GM21528 (cell line): ENCODE data around the gene KAT6B.
"Not testable (repeated sequence)": the region's sequence is repeated elsewhere in the genome, so short reads cannot be mapped to it uniquely, and the experiment has no call there.

Experiments used
- ATAC-seq: cut with Tn5 transposase; IDR thresholded peaks from one replicate; pipeline ENCODE4 v1.9.1; 2021; ENCODE audit warnings: mild to moderate bottlenecking, moderate library complexity; ENCODE audit not compliant: unreplicated experiment, low FRiP score

KAT6B gene

GRCh38 chr10:75055896-75056406 is 229.6 kb downstream of the KAT6B start:
- not testable (repeated sequence) for ATAC-seq

- ATAC-seq: no peak
Observed at GRCh38 chr10:75057680-75058079, 231.3 kb downstream of the KAT6B start.

DNA sequence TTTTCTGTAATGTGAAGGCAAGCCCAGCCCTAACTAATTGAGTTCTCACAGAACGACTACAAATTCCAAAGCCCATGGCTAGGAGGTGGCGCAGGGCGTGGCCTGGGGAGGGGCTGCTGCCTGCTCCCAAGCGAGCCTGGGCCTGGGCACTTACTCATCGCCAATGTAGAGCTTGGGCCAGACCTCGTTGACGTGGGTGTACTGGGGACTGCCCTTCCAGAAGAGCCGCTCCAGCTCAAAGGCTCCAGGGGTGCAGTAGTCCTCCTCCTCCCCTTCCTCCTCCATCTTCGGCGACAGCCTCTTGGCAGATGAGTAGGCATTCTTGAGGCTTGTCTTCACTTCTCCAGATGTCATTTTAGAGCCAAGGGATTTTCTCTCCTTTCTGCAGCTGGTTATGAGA is 231.8 kb downstream of the KAT6B start:
- ATAC-seq: no peak

- ATAC-seq: no peak
Observed at GRCh38 chr10:75061709-75062505, 235.5 kb downstream of the KAT6B start.

GRCh38 chr10:75062506-75063299 is 236.3 kb downstream of the KAT6B start:
- ATAC-seq: no peak

DNA sequence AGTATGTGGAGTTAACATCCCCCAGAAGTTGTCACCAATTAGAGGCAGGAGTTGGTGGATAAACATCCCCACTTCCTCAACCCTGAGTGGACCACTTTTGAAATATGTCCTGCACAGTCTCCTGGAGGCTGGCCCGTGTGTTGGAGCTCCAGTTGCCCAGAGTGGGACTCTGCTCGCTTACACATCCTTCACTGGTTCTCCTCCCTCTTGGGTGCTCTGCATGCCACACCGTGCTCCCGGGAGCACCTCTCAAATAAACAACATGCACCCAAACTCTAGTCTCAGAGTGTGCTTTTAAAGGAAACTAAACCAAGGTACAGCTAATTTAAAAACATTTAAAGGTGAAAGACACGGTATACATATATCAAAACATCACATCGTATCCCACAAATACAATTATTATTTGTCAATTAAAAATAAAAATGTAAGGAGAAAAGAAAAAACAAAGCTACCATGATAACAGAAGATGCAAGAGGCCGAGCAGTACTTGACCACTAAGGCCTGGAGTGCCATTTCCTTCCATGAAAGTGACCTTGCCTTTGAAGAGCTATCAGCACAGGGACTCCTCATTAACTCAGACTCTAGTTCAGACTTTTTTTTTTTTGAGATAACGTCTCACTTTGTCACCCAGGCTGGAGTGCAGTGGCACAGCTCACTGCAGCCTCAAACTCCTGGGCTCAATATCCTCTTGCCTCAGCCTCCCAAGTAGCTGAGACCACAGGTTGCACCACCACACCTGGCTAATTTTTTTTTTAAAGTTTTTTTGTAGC is 237.2 kb downstream of the KAT6B start:
- no peak for ATAC-seq

DNA sequence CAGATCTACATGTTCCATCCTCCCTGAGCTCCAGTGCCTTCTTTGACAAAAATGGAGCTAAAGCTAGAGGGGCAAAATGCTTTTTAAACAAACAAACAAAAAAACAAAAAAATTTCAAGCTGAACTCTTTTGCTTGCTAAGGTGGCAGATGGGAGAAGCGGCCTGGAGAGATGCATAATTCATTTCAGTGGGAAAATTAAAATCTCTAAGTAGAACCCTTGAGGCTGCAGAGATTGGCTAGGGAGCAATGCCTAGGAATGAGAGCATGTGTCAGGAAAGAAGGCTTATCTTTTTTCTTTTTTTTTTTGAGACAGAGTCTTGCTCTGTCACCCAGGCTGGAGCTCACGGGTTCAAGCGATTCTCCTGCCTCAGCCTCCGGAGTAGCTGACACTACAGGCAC is 238.7 kb downstream of the KAT6B start:
- ATAC-seq: no peak

- no peak for ATAC-seq
Observed at GRCh38 chr10:75066271-75066670, 239.9 kb downstream of the KAT6B start.

- ATAC-seq: no peak
Observed at GRCh38 chr10:75067272-75067671, 240.9 kb downstream of the KAT6B start.

- no peak for ATAC-seq
Observed at GRCh38 chr10:75068523-75068922, 242.1 kb downstream of the KAT6B start.

DNA sequence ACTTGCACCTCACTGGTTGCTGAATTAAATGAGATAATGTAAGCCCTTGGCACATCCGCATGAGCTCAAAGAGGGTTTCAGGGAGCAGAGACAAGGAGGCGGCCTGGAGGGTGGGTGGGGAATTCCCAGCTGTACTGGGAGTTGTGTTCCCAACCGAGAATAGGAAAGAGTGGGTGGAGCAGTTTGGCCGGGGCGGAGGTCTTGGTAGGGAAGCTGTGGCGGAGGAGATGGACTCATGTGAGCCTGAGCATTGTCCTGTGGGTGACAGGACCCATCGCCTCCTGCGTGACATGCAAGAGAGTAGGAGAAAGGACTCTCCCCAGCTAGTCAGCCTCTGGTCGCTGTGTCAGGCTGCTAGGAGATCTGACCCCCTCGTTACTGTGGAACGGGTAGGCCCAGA is 244.1 kb downstream of the KAT6B start:
- no peak for ATAC-seq

GRCh38 chr10:75070961-75071428 is 244.6 kb downstream of the KAT6B start:
- no peak for ATAC-seq

- ATAC-seq: no peak
Observed at GRCh38 chr10:75071756-75072155, 245.4 kb downstream of the KAT6B start.

DNA sequence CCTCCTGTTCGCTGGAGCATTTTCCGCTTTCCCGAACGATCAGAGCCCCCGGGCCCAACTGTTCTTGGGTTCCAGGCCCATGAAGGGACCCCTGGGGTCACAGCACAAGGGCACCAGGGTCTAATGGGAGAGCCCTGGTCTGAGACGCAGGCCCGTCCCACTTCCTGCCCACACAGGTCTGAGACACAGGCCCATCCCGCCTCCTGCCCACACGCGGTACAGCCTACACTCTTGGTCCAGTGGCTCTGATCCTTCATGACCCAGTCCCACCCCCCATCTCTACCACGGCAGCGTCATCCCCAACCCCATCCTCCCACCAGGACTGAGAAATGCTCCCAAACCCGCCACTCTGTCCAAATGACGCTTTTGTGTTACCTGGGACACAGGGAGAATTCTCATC is 246.3 kb downstream of the KAT6B start:
- ATAC-seq: no peak

GRCh38 chr10:75073442-75073841 is 247.0 kb downstream of the KAT6B start:
- no peak for ATAC-seq

- ATAC-seq: no peak
Observed at GRCh38 chr10:75074711-75075445, 248.5 kb downstream of the KAT6B start.

DNA sequence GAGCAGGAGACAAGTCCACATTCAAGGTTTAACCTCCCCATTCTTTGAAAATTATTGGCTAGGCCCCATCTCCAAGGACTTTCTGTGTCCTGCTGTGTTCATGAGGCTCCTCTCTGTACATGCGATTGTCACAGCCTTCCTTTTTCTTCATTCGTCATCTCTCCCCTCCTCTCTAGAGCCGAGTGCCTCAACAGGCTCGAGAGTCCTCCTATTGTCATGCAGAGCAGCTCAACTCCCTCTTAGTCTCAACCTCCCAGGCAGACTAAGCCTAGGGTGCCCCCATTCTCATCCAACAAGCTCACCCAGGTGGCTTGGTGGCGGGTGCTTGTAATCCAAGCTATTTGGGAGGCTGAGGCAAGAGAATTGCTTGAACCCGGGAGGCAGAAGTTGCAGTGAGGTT is 249.9 kb downstream of the KAT6B start:
- ATAC-seq: no peak

GRCh38 chr10:75079436-75080083 is 253.2 kb downstream of the KAT6B start:
- no peak for ATAC-seq

DNA sequence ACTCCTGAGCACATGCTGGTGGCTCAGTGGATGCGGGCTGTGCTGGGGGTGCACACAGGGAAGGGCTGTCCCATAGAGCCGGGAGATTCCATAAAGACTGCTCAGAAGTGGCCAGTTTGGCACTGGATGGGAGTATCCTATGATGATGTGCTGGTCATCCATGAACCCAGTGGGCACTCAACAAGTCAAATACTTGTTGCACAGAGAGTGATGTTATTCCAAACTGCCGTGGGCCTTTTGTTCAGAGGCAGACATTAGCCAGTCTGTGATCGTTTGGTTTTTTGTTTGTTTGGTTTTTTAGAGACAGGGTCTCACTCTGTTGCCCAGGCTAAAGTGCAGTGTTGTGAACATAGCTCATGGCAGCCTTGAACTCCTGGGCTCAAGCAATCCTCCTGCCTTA is 254.2 kb downstream of the KAT6B start:
- ATAC-seq: no peak

DNA sequence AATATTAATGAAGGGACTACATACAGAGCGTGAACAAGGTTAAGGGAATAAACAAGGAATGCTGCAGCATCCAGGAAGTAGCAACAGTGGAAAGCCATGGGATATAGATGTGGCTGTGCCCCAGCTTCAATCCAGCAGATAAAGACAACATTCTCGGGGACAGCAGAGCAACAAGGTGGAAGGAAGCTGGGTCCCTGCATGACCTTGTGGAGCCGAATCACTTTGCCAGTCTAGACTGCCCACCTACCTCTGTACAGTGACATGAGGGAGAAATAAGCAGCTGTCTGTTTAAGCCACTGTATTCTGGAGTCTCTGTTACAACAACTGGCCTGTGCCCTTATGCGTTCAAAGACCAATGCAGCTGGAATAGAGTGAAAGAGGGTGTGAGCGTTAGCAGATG is 255.0 kb downstream of the KAT6B start:
- ATAC-seq: no peak
